Endothelial cell of umbilical vein (primary cell): Measurements from ENCODE around the gene HEPHL1.

Experiments
- EZH2 ChIP-seq: IDR thresholded peaks from 2 replicates; pipeline ENCODE4 v1.6.1; 2012; ENCODE audit warnings: borderline replicate concordance, low read depth, mild to moderate bottlenecking, moderate library complexity, low read length, inconsistent platforms; ENCODE audit not compliant: severe bottlenecking
- FOS ChIP-seq: IDR thresholded peaks from 2 replicates; pipeline ENCODE4 v1.6.1; 2011; ENCODE audit warnings: mild to moderate bottlenecking, low read length, moderate library complexity, borderline replicate concordance; ENCODE audit not compliant: insufficient read depth
- MYC ChIP-seq: IDR thresholded peaks from one replicate; pipeline ENCODE4 v1.6.1; 2011; ENCODE audit warnings: mild to moderate bottlenecking, low read depth, low read length
- POLR2A ChIP-seq: IDR thresholded peaks from 2 replicates; pipeline ENCODE4 v1.6.1; 2012; ENCODE audit warnings: low read depth, mild to moderate bottlenecking, control low read depth, low read length
- POLR2AphosphoS5 ChIP-seq: IDR thresholded peaks from 2 replicates; pipeline ENCODE4 v1.6.1; 2012; ENCODE audit warnings: low read depth, mild to moderate bottlenecking, control low read depth, low read length, moderate library complexity; ENCODE audit not compliant: insufficient read depth
- TF ChIP-seq, protein P1 (sequence below), 2 donors: IDR thresholded peaks; 1 replicate in 1 of 2; 2 replicates in 1 of 2; pipeline ENCODE4 v1.5.1; 2011; ENCODE audit warnings: low read length in 2 of 2, mild to moderate bottlenecking in 2 of 2, moderate library complexity in 2 of 2, control low read depth in 1 of 2, inconsistent platforms in 1 of 2, low read depth in 1 of 2; ENCODE audit not compliant: insufficient read depth in 1 of 2; ENCODE audit errors: extremely low read depth in 1 of 2
- TF ChIP-seq, protein P2 (sequence below): IDR thresholded peaks from 2 replicates; pipeline ENCODE4 v1.6.1; 2011; ENCODE audit not compliant: insufficient read depth, insufficient read length

DNA sequence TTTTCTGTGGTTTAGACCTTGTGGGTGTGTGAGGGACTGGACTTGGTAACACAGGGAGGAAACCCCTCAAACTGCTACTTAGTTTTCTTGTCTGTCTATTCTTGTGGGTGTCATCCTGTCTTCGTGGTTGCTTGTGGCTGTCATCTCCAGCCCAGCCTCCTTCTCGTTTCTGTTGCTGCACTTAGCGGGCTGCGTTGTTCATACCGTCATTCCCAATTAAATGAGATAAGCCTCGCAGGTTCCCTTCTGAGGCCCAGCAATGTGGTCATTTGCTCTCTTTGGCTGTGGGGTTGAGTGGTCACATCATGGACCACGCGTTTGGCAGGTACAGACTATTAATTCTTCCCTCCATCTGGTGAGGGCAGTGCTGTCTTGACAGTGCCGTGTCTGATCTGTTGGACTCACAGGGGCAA, 126.3 kb downstream of the HEPHL1 start:
- TF ChIP-seq POLR2A (no peak), MYC (no peak), EZH2 (no peak), FOS (no peak), POLR2AphosphoS5 (no peak)
- TF ChIP-seq, protein P1, sequence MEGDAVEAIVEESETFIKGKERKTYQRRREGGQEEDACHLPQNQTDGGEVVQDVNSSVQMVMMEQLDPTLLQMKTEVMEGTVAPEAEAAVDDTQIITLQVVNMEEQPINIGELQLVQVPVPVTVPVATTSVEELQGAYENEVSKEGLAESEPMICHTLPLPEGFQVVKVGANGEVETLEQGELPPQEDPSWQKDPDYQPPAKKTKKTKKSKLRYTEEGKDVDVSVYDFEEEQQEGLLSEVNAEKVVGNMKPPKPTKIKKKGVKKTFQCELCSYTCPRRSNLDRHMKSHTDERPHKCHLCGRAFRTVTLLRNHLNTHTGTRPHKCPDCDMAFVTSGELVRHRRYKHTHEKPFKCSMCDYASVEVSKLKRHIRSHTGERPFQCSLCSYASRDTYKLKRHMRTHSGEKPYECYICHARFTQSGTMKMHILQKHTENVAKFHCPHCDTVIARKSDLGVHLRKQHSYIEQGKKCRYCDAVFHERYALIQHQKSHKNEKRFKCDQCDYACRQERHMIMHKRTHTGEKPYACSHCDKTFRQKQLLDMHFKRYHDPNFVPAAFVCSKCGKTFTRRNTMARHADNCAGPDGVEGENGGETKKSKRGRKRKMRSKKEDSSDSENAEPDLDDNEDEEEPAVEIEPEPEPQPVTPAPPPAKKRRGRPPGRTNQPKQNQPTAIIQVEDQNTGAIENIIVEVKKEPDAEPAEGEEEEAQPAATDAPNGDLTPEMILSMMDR (IDR thresholded peaks at IDR 0.05; ENCODE audit: extremely low read depth in 1 of 2, insufficient read depth in 1 of 2, low read depth in 1 of 2, low read length in 2 of 2): no peak
- TF ChIP-seq, protein P2, sequence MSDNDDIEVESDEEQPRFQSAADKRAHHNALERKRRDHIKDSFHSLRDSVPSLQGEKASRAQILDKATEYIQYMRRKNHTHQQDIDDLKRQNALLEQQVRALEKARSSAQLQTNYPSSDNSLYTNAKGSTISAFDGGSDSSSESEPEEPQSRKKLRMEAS: no peak
